ENCODE measurements around the gene PLD4.
"Not testable (repeated sequence)": the region's sequence is repeated elsewhere in the genome, so short reads cannot be mapped to it uniquely, and the experiment has no call there.

Gene PLD4

DNA sequence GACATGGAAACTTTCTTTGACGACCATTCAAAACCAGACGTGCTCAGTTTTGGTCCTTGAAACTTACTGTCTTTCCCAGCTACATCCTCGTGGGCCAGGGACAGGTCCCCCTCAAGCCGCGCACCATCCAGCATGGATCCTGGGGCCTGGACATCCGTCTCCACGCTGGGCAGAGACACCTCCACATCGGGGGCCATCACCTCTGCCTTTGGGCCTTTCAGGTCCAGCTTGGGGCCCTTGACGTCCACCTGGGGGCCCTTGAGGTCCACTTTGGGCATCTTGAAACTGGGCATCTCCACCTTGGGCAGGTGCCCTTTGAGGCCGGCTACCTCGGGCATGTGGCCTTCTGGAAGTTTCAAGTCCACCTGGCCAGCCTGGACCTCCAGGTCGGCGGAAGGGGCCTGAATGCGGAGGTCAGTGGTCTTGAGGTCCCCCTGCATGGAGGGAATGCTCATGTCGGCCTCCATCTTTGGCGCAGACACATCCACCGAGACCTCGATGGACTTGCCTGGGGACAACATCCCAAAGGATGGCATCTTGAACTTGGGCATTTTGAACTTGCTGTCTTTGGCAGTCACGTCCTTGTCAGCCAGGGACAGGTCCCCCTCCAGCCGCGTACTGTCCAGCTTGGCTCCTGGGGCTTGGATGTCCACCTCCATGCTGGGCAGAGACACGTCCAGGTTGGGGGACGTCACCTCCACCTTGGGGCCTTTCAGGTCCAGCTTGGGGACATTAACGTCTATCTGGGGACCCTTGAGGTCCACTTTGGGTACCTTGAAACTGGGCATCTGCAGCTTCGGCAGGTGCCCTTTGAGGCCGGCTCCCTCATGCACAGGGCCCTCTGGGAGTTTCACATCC is 17.1 kb downstream of the PLD4 start:
- DNase-seq (ENCODE audit: low read depth): no peak

DNA sequence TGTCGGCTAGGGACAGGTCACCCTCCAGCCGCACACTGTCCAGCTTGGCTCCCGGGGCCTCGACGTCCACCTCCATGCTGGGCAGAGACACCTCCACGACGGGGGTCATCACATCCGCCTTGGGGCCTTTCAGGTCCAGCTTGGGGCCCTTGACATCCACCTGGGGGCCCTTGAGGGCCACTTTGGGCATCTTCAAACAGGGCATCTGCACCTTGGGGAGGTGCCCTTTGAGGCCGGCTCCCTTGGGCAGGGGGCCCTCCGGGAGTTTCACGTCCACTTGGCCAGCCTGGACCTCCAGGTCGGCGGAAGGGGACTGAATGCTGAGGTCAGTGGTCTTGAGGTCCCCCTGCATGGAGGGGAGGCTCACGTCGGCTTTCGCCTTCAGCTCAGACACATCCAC is 17.9 kb downstream of the PLD4 start:
- DNase-seq (ENCODE audit: low read depth): no peak

DNA sequence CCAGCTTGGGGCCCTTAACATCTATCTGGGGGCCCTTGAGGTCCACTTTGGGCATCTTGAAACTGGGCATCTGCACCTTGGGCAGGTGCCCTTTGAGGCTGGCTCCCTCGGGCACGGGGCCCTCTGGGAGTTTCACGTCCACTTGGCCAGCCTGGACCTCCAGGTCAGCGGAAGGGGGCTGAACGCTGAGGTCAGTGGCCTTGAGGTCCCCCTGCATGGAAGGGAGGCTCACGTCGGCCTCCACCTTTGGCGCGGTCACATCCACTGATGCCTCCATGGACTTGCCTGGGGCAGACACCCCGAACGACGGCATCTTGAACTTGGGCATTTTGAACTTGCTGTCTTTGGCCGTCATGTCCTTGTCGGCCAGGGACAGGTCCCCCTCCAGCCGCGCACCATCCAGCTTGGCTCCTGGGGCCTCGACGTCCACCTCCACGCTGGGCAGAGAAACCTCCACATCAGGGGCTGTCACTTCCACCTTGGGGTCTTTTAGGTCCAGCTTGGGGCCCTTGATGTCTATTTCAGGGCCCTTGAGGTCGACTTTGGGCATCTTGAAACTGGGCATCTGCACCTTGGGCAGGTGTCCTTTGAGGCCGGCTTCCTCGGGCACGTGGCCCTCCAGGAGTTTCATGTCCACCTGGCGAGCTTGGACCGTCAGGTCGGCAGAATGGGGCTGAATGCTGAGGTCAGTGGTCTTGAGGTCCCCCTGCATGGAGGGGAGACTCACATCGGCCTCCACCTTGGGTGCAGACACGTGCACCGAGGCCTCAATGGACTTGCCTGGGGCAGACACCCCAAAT is 18.7 kb downstream of the PLD4 start:
- not testable (repeated sequence) for DNase-seq (ENCODE audit: low read depth)

DNA sequence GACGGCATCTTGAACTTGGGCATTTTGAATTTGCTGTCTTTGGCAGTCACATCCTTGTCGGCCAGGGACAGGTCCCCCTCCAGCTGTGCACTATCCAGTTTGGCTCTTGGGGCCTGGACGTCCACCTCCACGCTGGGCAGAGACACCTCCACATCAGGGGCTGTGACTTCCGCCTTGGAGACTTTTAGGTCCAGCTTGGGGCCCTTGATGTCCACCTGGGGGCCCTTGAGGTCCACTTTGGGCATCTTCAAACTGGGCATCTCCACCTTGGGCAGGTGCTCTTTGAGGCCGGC is 19.3 kb downstream of the PLD4 start:
- not testable (repeated sequence) for DNase-seq (ENCODE audit: low read depth)

DNA sequence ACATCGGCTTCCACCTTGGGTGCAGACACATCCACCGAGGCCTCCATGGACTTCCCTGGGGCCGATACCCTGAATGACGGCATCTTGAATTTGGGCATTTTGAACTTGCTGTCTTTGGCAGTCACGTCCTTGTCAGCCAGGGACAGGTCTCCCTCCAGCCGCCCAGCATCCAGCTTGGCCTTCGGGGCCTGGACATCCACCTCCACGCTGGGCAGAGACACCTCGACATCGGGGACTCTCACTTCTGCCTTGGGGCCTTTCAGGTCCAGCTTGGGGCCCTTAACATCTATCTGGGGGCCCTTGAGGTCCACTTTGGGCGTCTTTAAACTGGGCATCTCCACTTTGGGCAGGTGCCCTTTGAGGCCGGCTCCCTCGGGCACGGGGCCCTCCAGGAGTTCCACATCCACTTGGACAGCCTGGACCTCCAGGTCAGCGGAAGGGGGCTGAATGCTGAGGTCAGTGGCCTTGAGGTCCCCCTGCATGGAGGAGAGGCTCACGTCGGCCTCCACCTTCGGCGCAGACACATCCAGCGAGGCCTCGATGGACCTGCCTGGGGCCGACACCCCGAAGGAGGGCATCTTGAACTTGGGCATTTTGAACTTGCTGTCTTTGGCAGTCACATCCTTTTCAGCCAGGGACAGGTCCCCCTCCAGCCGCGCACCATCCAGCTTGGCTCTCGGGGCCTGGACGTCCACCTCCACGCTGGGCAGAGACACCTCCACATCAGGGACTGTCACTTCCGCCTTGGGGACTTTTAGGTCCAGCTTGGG is 19.9 kb downstream of the PLD4 start:
- not testable (repeated sequence) for DNase-seq (ENCODE audit: low read depth)

DNA sequence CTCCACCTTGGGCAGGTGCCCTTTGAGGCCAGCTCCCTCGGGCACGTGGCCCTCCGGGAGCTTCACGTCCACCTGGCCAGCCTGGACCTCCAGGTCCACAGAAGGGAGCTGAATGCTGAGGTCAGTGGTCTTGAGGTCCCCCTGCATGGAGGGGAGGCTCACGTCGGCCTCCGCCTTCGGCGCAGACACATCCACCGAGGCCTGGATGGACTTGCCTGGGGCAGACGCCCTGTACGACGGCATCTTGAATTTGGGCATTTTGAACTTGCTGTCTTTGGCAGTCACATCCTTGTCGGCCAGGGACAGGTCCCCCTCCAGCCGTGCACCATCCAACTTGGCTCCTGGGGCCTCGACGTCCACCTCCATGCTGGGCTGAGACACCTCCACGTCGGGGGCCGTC is 20.6 kb downstream of the PLD4 start:
- DNase-seq (ENCODE audit: low read depth): not testable (repeated sequence)

DNA sequence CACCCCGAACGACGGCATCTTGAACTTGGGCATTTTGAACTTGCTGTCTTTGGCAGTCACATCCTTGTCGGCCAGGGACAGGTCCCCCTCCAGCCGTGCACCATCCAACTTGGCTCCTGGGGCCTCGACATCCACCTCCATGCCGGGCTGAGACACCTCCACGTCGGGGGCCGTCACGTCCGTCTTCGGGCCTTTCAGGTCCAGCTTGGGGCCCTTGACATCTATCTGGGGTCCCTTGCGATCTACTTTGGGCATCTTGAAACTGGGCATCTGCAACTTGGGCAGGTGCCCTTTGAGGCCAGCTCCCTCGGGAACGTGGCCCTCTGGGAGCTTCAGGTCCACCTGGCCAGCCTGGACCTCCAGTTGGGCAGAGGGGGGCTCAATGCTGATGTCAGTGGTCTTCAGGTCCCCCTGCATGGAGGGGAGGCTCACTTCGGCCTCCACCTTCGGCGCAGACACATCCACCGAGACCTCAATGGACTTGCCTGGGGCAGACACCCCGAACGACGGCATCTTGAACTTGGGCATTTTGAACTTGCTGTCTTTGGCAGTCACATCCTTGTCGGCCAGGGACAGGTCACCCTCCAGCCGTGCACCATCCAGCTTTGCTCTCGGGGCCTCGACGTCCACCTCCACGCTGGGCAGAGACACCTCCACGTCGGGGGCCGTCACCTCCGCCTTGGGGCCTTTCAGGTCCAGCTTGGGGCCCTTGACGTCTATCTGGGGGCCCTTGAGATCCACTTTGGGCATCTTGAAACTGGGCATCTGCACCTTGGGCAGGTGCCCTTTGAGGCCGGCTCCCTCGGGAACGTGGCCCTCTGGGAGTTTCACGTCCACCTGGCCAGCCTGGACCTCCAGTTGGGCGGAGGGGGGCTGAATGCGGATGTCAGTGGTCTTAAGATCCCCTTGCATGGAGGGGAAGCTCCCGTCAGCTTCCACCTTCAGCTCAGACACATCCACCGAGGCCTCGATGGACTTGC is 21.6 kb downstream of the PLD4 start:
- not testable (repeated sequence) for DNase-seq (ENCODE audit: low read depth)

DNA sequence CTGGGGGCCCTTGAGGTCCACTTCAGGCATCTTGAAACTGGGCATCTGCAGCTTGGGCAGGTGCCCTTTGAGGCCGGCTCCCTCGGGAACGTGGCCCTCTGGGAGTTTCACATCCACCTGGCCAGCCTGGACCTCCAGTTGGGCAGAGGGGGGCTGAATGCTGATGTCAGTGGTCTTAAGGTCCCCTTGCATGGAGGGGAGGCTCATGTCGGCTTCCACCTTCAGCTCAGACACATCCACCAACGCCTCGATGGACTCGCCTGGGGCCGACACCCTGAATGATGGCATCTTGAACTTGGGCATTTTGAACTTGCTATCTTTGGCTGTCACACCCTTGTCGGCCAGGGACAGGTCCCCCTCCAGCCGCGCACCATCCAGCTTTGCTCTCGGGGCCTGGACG is 22.5 kb downstream of the PLD4 start:
- DNase-seq (ENCODE audit: low read depth): not testable (repeated sequence)

DNA sequence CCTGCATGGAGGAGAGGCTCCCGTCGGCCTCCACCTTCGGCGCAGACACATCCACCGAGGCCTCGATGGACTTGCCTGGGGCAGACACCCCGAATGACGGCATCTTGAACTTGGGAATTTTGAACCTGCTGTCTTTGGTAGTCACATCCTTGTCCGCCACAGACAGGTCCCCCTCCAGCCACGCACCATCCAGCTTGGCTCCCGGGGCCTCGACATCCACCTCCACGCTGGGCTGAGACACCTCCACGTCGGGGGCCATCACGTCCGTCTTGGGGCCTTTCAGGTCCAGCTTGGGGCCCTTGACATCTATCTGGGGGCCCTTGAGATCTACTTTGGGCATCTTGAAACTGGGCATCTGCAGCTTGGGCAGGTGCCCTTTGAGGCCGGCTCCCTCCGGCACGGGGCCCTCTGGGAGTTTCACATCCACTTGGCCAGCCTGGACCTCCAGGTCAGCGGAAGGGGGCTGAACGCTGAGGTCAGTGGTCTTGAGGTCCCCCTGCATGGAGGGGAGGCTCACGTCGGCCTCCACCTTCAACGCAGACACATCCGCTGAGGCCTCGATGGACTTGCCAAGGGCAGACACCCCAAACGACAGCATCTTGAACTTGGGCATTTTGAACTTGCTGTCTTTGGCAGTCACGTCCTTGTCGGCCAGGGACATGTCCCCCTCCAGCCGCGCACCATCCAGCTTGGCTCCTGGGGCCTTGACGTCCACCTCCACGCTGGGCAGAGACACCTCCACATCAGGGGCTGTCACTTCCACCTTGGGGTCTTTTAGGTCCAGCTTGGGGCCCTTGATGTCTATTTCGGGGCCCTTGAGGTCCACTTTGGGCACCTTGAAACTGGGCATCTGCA is 23.4 kb downstream of the PLD4 start:
- DNase-seq (ENCODE audit: low read depth): not testable (repeated sequence)

DNA sequence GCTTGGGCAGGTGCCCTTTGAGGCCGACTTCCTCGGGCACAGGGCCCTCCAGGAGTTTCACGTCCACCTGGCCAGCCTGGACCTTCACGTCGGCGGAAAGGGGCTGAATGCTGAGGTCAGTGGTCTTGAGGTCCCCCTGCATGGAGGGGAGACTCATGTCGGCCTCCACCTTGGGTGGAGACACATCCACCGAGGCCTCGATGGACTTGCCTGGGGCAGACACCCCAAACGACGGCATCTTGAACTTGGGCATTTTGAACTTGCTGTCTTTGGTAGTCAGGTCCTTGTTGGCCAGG is 24.0 kb downstream of the PLD4 start:
- DNase-seq (ENCODE audit: low read depth): no peak

DNA sequence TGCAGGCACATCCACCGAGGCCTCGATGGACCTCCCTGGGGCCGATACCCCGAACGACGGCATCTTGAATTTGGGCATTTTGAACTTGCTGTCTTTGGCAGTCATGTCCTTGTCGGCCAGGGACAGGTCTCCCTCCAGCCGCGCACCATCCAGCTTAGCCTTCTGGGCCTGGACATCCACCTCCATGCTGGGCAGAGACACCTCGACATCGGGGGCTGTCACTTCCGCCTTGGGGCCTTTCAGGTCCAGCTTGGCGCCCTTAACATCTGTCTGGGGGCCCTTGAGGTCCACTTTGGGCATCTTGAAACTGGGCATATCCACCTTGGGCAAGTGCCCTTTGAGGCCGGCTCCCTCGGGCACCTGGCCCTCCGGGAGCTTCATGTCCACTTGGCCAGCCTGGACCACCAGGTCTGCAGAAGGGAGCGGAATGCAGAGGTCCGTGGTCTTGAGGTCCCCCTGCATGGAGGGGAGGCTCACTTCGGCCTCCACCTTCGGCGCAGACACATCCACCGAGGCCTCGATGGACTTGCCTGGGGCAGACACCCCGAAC is 24.8 kb downstream of the PLD4 start:
- not testable (repeated sequence) for DNase-seq (ENCODE audit: low read depth)

DNA sequence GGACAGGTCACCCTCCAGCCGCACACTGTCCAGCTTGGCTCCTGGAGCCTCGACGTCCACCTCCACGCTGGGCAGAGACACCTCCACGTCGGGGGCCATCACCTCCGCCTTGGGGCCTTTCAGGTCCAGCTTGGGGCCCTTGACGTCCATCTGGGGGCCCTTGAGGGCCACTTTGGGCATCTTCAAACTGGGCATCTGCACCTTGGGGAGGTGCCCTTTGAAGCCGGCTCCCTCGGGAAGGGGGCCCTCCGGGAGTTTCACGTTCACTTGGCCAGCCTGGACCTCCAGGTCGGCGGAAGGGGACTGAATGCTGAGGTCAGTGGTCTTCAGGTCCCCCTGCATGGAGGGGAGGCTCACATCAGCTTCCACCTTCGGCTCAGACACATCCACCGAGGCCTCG is 25.3 kb downstream of the PLD4 start:
- DNase-seq (ENCODE audit: low read depth): no peak

DNA sequence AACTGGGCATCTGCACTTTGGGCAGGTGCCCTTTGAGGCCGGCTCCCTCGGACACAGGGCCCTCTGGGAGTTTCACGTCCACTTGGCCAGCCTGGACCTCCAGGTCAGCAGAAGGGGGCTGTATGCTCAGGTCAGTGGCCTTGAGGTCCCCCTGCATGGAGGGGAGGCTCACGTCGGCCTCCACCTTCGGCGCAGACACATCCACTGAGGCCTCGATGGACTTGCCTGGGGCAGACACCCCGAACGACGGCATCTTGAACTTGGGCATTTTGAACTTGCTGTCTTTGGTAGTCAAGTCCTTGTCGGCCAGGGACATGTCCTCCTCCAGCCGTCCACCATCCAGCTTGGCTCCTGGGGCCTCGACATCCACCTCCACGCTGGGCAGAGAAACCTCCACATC is 26.0 kb downstream of the PLD4 start:
- not testable (repeated sequence) for DNase-seq (ENCODE audit: low read depth)

DNA sequence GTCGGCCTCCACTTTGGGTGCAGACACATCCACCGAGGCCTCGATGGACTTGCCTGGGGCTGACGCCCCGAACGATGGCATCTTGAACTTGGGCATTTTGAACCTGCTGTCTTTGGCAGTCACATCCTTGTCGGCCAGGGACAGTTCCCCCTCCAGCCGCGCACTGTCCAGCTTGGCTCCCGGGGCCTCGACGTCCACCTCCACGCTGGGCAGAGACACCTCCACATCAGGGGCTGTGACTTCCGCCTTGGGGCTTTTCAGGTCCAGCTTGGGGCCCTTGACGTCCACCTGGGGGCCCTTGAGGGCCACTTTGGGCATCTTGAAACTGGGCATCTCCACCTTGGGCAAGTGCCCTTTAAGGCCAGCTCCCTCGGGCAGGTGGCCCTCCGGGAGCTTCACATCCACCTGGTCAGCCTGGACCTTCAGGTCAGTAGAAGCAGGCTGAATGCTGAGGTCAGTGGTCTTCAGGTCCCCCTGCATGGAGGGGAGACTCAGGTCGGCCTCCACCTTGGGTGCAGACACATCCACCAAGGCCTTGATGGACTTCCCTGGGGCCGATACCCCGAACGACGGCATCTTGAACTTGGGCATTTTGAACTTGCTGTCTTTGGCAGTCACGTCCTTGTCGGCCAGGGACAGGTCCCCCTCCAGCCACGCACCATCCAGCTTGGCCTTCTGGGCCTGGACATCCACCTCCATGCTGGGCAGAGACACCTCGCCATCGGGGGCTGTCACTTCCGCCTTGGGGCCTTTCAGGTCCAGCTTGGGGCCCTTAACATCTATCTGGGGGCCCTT is 27.4 kb downstream of the PLD4 start:
- not testable (repeated sequence) for DNase-seq (ENCODE audit: low read depth)

DNA sequence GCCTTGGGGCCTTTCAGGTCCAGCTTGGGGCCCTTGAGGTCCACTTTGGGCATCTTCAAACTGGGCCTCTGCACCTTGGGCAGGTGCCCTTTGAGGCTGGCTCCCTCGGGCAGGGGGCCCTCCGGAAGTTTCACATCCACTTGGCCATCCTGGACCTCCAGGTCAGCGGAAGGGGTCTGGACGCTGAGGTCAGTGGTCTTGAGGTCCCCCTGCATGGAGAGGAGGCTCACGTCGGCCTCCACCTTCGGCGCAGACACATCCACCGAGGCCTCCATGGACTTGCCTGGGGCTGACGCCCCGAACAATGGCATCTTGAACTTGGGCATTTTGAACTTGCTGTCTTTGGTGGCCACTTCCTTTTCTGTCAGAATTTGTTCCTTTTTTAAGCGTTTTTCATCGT is 28.4 kb downstream of the PLD4 start:
- DNase-seq (ENCODE audit: low read depth): no peak

DNA sequence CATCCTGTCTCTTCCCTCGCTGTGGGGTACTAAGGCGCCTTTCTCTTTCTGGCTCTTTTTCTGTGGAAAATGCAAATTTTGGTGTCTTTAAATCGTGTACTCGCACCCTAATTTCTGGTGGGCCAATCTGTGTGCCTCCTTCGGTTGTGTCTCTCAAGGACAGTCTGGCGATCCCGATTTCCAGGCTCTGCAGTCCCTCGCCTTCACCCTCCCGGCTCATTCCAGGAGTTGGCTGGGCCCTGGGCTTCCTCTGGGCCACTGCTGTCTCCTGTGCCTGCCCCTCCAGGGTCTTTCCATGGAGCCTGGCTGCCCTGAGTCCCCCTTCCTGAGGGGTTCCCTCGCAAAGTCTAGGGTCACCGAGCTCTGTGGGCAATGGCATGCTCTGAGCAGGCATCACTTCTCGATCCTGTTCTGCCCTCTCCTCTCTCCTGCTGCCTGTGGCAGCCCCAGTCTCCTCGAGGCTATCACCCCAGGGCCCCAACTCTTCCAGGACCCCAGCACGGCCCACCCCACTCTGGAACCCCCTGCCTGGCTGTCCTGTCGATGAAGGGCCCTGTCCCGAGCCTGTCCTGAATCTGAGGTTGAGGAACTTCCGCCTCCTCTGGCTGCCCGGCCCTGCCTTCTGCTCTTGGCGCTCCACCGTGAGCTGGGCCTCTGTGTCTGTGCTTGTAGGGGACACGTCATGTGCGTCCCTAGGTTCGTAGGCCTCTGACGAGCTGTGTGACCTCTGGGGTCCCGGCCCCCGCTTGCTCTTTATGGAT is 29.4 kb downstream of the PLD4 start:
- DNase-seq (ENCODE audit: low read depth): no peak

DNA sequence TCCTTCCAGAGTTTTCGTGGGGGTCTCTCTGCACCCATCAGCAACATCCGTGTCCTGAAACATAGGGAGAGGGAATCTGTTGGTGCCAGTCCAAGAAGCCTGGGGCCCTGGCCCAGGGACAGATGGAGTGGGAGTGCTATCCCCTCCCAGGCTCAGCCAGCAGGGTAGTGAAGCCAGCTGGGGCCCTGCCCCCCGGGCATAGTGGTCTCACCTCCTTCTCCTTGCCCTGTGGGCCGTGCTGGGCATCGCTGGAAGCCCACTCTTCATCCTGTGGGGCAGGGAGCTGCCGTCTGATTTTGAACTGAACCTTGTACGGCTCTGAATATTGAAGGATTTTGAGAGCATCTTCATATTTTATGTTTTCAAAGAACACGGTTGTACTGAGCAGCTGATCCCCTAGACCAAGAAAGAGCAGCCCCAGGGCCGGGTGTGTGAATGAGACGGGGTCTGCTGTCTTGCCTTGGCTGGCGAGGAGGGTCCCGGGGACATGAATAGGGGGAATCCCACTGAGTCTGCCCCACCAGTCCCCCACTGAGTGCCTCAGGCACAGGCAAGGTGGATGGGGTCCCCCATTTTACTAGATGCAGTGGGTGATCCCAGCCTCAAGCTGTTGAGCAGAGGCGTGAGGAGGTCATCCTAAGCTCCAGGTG is 30.2 kb downstream of the PLD4 start:
- DNase-seq (ENCODE audit: low read depth): no peak

DNA sequence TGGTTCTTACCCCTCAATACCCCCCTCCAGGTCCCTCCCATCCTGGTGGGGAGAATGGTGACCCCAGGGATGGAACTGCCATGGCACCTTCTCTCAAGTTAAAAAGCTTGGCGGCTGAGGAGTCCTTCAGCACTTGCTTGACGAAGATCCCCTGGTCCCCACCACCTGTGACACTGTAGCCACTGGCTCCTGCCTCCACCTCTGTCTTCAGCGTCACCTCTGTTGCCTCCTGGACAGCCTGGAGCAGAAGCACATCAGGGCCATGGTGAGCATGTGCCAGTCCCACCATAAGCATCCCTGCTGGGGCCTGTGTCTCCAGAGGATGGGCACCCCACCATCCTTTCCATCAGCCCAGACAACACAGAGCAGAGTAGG is 30.7 kb downstream of the PLD4 start:
- no peak for DNase-seq (ENCODE audit: low read depth)
